Measurements from ENCODE around the gene TXNRD2. TPM values are rescaled to one million over a fixed set of nuclear protein-coding genes. Genes with fewer than 3 reads are reported as not detected.

The TXNRD2 gene
- total and polyA plus RNA-seq, 10 of the 15 experiments (the other 5 are each of a cell fraction or from before 2014, with no cell fraction given): 1.6 to 26.0 (median 13.9) TPM

GRCh38 chr22:19836512-19836911 lies 105.1 kb downstream of the TXNRD2 start:
- DNase-seq (ENCODE audit: low read depth, low spot score) (no peak), FAIRE-seq (no peak), ATAC-seq (no peak)
- Histone ChIP-seq H2AFZ (ENCODE audit: control insufficient read depth, low read depth, low read length) (no peak overlapping the region), H4K20me1 (ENCODE audit: control insufficient read depth, insufficient read depth) (no peaks in the 10 kb centered on the region), H3K79me2 (ENCODE audit: control insufficient read depth, insufficient read depth, low read length) (no peaks in the 10 kb centered on the region), H3K27me3 (replicated peaks in 1 of 2; ENCODE audit: control insufficient read depth in 2 of 2, insufficient read depth in 2 of 2, low read length in 1 of 2) (no peaks in the 10 kb centered on the region), H3K9ac (ENCODE audit: control insufficient read depth, insufficient read depth, low read length) (no peak overlapping the region), H3K27ac (ENCODE audit: control insufficient read depth, insufficient read depth) (no peak overlapping the region), H3K36me3 (ENCODE audit: control insufficient read depth in 2 of 2, insufficient read depth in 2 of 2, low read length in 1 of 2) (no peaks in the 10 kb centered on the region), H3K9me3 (replicated peaks; ENCODE audit: control insufficient read depth, insufficient read depth, low read length) (no peaks in the 10 kb centered on the region), H3K4me1 (ENCODE audit: control insufficient read depth, insufficient read depth, low read length) (peaks cover 6% of the 10 kb centered on the region), H3K4me3 (no peak overlapping the region), H3K4me2 (ENCODE audit: control insufficient read depth, insufficient read depth) (no peak overlapping the region)
- no peak for TF ChIP-seq ZNF24 (IDR thresholded peaks at IDR 0.05)
- TF ChIP-seq POLR2AphosphoS5 (IDR thresholded peaks at IDR 0.05; ENCODE audit: low read length): no peak
- TF ChIP-seq CUX1 (IDR thresholded peaks at IDR 0.05; ENCODE audit: insufficient replicate concordance, low read depth, low read length): no peak
- TF ChIP-seq, protein P1, sequence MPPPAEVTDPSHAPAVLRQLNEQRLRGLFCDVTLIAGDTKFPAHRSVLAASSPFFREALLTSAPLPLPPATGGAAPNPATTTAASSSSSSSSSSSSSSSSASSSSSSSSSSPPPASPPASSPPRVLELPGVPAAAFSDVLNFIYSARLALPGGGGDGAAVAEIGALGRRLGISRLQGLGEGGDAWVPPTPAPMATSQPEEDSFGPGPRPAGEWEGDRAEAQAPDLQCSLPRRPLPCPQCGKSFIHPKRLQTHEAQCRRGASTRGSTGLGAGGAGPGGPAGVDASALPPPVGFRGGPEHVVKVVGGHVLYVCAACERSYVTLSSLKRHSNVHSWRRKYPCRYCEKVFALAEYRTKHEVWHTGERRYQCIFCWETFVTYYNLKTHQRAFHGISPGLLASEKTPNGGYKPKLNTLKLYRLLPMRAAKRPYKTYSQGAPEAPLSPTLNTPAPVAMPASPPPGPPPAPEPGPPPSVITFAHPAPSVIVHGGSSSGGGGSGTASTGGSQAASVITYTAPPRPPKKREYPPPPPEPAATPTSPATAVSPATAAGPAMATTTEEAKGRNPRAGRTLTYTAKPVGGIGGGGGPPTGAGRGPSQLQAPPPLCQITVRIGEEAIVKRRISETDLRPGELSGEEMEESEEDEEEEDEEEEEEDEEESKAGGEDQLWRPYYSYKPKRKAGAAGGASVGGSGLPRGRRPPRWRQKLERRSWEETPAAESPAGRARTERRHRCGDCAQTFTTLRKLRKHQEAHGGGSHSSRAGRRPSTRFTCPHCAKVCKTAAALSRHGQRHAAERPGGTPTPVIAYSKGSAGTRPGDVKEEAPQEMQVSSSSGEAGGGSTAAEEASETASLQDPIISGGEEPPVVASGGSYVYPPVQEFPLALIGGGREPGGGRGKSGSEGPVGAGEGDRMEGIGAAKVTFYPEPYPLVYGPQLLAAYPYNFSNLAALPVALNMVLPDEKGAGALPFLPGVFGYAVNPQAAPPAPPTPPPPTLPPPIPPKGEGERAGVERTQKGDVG (CRISPR knock-in tag; IDR thresholded peaks at IDR 0.05): no peak
- TF ChIP-seq ZZZ3 (IDR thresholded peaks at IDR 0.05; ENCODE audit: control insufficient read depth, insufficient read length, low read depth): no peak
- TF ChIP-seq NFIC (IDR thresholded peaks at IDR 0.05; ENCODE audit: low read depth, low read length): no peak
- TF ChIP-seq POLR2AphosphoS2 (IDR thresholded peaks at IDR 0.05; ENCODE audit: low read depth, low read length): no peak
- TF ChIP-seq ZBTB40 (IDR thresholded peaks at IDR 0.05; ENCODE audit: borderline replicate concordance): no peak
- TF ChIP-seq RBBP5 (conservative IDR thresholded peaks at IDR 0.05): no peak
- no peak for TF ChIP-seq SREBF1 (IDR thresholded peaks at IDR 0.05; ENCODE audit: low read length)
- TF ChIP-seq RCOR1 (conservative IDR thresholded peaks at IDR 0.05; ENCODE audit: low read depth, low read length): no peak
- ChIA-PET RAD21 (ENCODE audit: unreplicated experiment) (no interaction called here), POLR2A (no interaction called here), CTCF (interaction anchor here (1.5 kb wide), 1 partner anchor 80 kb away, joined by 6 read pairs; no protein-coding TSS in a partner anchor), SMC1A (ENCODE audit: uncharacterized antibody, unreplicated experiment) (interaction anchor here (0.9 kb wide), 1 partner anchor 19 kb away, joined by 3 read pairs; no protein-coding TSS in a partner anchor)
- in situ Hi-C loops (cut with MboI): no loop called here
- intact Hi-C loops (cut with micrococcal nuclease; ENCODE audit: unreplicated experiment): no loop called here
- no TSS peak for BruUV-seq (replicated peaks)
